GM21786 (cell line): ENCODE measurements around the gene CYP4F11.
"Not testable (repeated sequence)": the region's sequence is repeated elsewhere in the genome, so short reads cannot be mapped to it uniquely, and the experiment has no call there.

Experiments used
- ATAC-seq: cut with Tn5 transposase; IDR thresholded peaks from one replicate; pipeline ENCODE4 v1.9.1; 2021; ENCODE audit not compliant: unreplicated experiment

CYP4F11 gene

GRCh38 chr19:15934332-15935078, at the start of gene CYP4F11:
CYP4F11 (minus strand) TSS chr19:15934529; CDS start chr19:15934408, 121 bp downstream.
- no peak for ATAC-seq

GRCh38 chr19:15979293-15979692, 45.0 kb upstream of the CYP4F11 start:
- no peak for ATAC-seq

- ATAC-seq: no peak
These were observed 43.4 kb upstream of the CYP4F11 start for GRCh38 chr19:15977690-15978089.

GRCh38 chr19:15976836-15977689, 42.7 kb upstream of the CYP4F11 start:
- no peak for ATAC-seq

GRCh38 chr19:15974856-15975255, 40.5 kb upstream of the CYP4F11 start:
- ATAC-seq: no peak

- ATAC-seq: not testable (repeated sequence)
These were observed 37.7 kb upstream of the CYP4F11 start for GRCh38 chr19:15972043-15972442.

GRCh38 chr19:15971224-15971780, 37.0 kb upstream of the CYP4F11 start:
- no peak for ATAC-seq

GRCh38 chr19:15964231-15964630, 29.9 kb upstream of the CYP4F11 start:
- ATAC-seq: no peak

GRCh38 chr19:15962319-15962718, 28.0 kb upstream of the CYP4F11 start:
- ATAC-seq: no peak

- ATAC-seq: no peak
These were observed 20.5 kb upstream of the CYP4F11 start for GRCh38 chr19:15954820-15955219.

- ATAC-seq: no peak
These were observed 14.1 kb upstream of the CYP4F11 start, which contains the start of gene OR10H4 for GRCh38 chr19:15948223-15949058. OR10H4 (plus strand) TSS chr19:15949008; CDS start chr19:15949008, 0 bp downstream.

- no peak for ATAC-seq
These were observed 11.0 kb upstream of the CYP4F11 start for GRCh38 chr19:15945301-15945700.

- no peak for ATAC-seq
These were observed 10.1 kb upstream of the CYP4F11 start for GRCh38 chr19:15944401-15944800.

- no peak for ATAC-seq
These were observed 3.4 kb upstream of the CYP4F11 start for GRCh38 chr19:15937771-15938170.

- no peak for ATAC-seq
These were observed 2.6 kb upstream of the CYP4F11 start for GRCh38 chr19:15936950-15937349.

- ATAC-seq: no peak
These were observed 1.8 kb upstream of the CYP4F11 start for GRCh38 chr19:15936173-15936572.

- ATAC-seq: no peak
These were observed 906 bp upstream of the CYP4F11 start for GRCh38 chr19:15935167-15935702.

GRCh38 chr19:15933761-15934331, 483 bp downstream of the CYP4F11 start:
- ATAC-seq: not testable (repeated sequence)

GRCh38 chr19:15928321-15928720, 6.0 kb downstream of the CYP4F11 start:
- ATAC-seq: no peak

GRCh38 chr19:15926484-15926883, 7.8 kb downstream of the CYP4F11 start:
- no peak for ATAC-seq
